GM10248 (cell line): ENCODE data around the gene PLSCR3.

ENCODE experiments used
- CTCF ChIA-PET: fragments of 300-600 bp; sonication (Branson Sonifier 250); formaldehyde crosslinking; extraction: SDS; loops from one replicate; lab custom pipeline; 2021; ENCODE audit warnings: antibody characterized with exemption; lab: Yijun Ruan, JAX
- POLR2A ChIA-PET: fragments of 350-650 bp; sonication (Branson Sonifier 250); formaldehyde crosslinking; extraction: SDS; loops from one replicate; lab custom pipeline; 2020; ENCODE audit warnings: antibody characterized with exemption; lab: Yijun Ruan, JAX
- DNase-seq: peaks from one replicate; pipeline ENCODE4 v3.0.0; 2012; ENCODE audit errors: extremely low spot score
- CTCF ChIP-seq: IDR thresholded peaks from 2 replicates; pipeline ENCODE4 v1.5.1; 2012; ENCODE audit warnings: mild to moderate bottlenecking, low read depth; ENCODE audit errors: extremely low read depth, missing control alignments, control extremely low read depth

PLSCR3 gene

GRCh38 chr17:7408863-7409262 lies 14.5 kb upstream of the PLSCR3 start:
- TF ChIP-seq CTCF = no peak
- ChIA-PET CTCF (no interaction called here), POLR2A (no interaction called here)
- DNase-seq = no peak

GRCh38 chr17:7408252-7408727 lies 14.0 kb upstream of the PLSCR3 start:
- CTCF ChIA-PET = no interaction called here
- POLR2A ChIA-PET = no interaction called here
- no peak for DNase-seq
- TF ChIP-seq CTCF = no peak

GRCh38 chr17:7407485-7408251 lies 13.3 kb upstream of the PLSCR3 start, which contains the start of gene NLGN2:
Gene NLGN2 (plus strand): TSS chr17:7407845. CDS start chr17:7408256, 411 bp downstream.
- ChIA-PET POLR2A (no interaction called here), CTCF (interaction anchor here (1.6 to 2.8 kb wide), 2 partner anchors 10 to 52 kb away, joined by 5 to 10 read pairs; no protein-coding TSS in a partner anchor)
- no peak for DNase-seq
- TF ChIP-seq CTCF = no peak

GRCh38 chr17:7407082-7407481 lies 12.8 kb upstream of the PLSCR3 start:
- POLR2A ChIA-PET = no interaction called here
- no peak for TF ChIP-seq CTCF
- DNase-seq = no peak
- CTCF ChIA-PET = interaction anchor here (1.6 to 2.8 kb wide), 2 partner anchors 10 to 51 kb away, joined by 5 to 10 read pairs; no protein-coding TSS in a partner anchor

- TF ChIP-seq CTCF = no peak
- ChIA-PET POLR2A (interaction anchor here (0.5 to 1.0 kb wide), 2 partner anchors 78 to 289 kb away, joined by 3 to 5 read pairs; partner anchors contain the start of gene POLR2A), CTCF (interaction anchor here (0.7 to 2.8 kb wide), 4 partner anchors 9 to 155 kb away, joined by 4 to 10 read pairs (median 4); no protein-coding TSS in a partner anchor)
- no peak for DNase-seq
Measured at GRCh38 chr17:7406235-7406825, 12.0 kb upstream of the PLSCR3 start.
